Esophagus (tissue), 2 donors: Measurements from ENCODE around the gene TGFBR2. TPM values are rescaled to one million over a fixed set of nuclear protein-coding genes. Genes with fewer than 3 reads are reported as not detected.

Experiments used
- H3K27ac ChIP-seq, 2 donors: one replicate each; pipeline ENCODE4 v1.5.1; 2013; ENCODE audit warnings: low read depth in 2 of 2, mild to moderate bottlenecking in 2 of 2, inconsistent platforms in 1 of 2, low read length in 1 of 2, moderate library complexity in 1 of 2
- H3K27me3 ChIP-seq, 2 donors: one replicate each; pipeline ENCODE4 v1.6.1; 2013; ENCODE audit warnings: low read length in 2 of 2, control low read depth in 1 of 2, mild to moderate bottlenecking in 1 of 2; ENCODE audit not compliant: insufficient read depth in 2 of 2, control insufficient read depth in 1 of 2
- H3K36me3 ChIP-seq, 2 donors: one replicate each; pipeline ENCODE4 v1.6.1; 2013; ENCODE audit warnings: low read length in 1 of 2; ENCODE audit not compliant: control insufficient read depth in 2 of 2, insufficient read depth in 2 of 2
- H3K4me1 ChIP-seq, 2 donors: one replicate each; pipeline ENCODE4 v1.6.1; 2013; ENCODE audit warnings: low read length in 1 of 2; ENCODE audit not compliant: control insufficient read depth in 2 of 2, insufficient read depth in 2 of 2
- H3K4me3 ChIP-seq, 2 donors: one replicate each; pipeline ENCODE4 v1.5.1; 2013; ENCODE audit warnings: low read length in 2 of 2, mild to moderate bottlenecking in 2 of 2, low read depth in 1 of 2, moderate library complexity in 1 of 2
- H3K9me3 ChIP-seq, 2 donors: one replicate each; pipeline ENCODE4 v1.6.1; 2013; ENCODE audit warnings: mild to moderate bottlenecking in 2 of 2, low read depth in 1 of 2, low read length in 1 of 2, moderate library complexity in 1 of 2; ENCODE audit not compliant: control insufficient read depth in 2 of 2, insufficient read depth in 1 of 2
- WGBS, 2 donors: extraction: QIAGEN DNeasy Blood & Tissue Kit; methylation state at CpG; one replicate each; pipeline ENCODE4 v1.1.7; 2013; 5-methylcytosine and 5-hydroxymethylcytosine counted together
- polyA plus RNA-seq, 2 donors: library from polyadenylated mRNA; stranded (reverse); fragments of 200-250 nt; gene quantifications; one replicate each; pipeline ENCODE4 v1.2.3, GENCODE V29; 2013
- donor health status: healthy with polysubstance abuse.
- donor health status: Bipolar disorder and iron deficiency.

TGFBR2 gene
- polyA plus RNA-seq, 2 donors, result 3.0 to 13.7 TPM

GRCh38 chr3:30693470-30694120, 87.2 kb downstream of the TGFBR2 start:
- peaks cover 0 to 10% of the 10 kb centered on the region in 2 donors for H3K36me3 ChIP-seq
- H3K4me3 ChIP-seq, result no peak overlapping the region
- no peaks in the 10 kb centered on the region for H3K27me3 ChIP-seq
- no peaks in the 10 kb centered on the region for H3K9me3 ChIP-seq
- WGBS, 2 donors, result 3 to 6% methylated on average over 2 of the region's 2 CpGs
- no peaks in the 10 kb centered on the region for H3K4me1 ChIP-seq
- no peak overlapping the region for H3K27ac ChIP-seq

GRCh38 chr3:30694148-30694547, 87.7 kb downstream of the TGFBR2 start:
- Histone ChIP-seq H3K4me3 (no peak overlapping the region), H3K27ac (no peak overlapping the region), H3K9me3 (no peaks in the 10 kb centered on the region), H3K36me3 (peaks cover 0 to 10% of the 10 kb centered on the region in 2 donors), H3K27me3 (no peaks in the 10 kb centered on the region), H3K4me1 (no peaks in the 10 kb centered on the region)
- 75% methylated on average over 3 of the region's 3 CpGs for WGBS, 2 donors

- 92 to 93% methylated on average over 3 of the region's 3 CpGs for WGBS, 2 donors
- Histone ChIP-seq H3K27ac (no peak overlapping the region), H3K36me3 (peaks cover 0 to 10% of the 10 kb centered on the region in 2 donors), H3K27me3 (no peaks in the 10 kb centered on the region), H3K4me1 (no peaks in the 10 kb centered on the region), H3K4me3 (no peak overlapping the region), H3K9me3 (no peaks in the 10 kb centered on the region)
Observed at GRCh38 chr3:30694668-30695067, 88.3 kb downstream of the TGFBR2 start.

DNA sequence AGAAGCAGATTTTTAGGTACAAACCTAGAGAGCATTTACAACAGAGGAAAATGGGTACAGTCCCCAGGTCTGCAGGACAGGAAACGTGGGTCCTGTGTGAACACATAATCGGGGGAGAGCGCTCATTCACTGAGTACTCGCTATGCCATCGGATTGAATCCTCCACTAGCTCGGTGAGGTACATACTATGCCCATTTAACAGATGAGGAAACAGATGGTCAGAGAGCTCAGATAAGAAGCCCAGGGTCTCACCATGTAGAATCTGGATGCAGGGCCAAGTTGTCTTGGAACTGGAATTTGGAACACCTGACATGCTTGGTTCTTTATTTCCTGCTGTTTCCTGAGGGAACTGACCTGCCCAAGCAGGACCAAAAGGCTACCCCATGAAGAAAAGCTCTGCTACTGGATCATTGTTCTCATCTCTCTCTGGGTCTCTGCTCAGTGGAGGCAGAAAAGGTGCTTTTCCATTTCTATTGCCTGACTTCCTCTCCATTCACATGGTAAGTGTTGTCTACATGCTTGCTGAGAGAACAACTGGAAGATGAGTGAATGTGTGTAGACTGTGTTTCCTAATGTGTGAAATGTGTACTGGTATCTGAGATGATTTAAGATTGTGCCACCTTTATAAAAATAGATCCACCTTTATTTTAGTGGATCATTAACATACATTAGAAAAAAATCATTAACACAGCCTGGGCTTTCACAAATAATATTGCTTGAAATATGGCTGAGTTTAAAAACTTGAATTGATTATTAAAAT, 89.1 kb downstream of the TGFBR2 start:
- no peak overlapping the region for H3K27ac ChIP-seq
- peaks cover 0 to 10% of the 10 kb centered on the region in 2 donors for H3K36me3 ChIP-seq

DNA sequence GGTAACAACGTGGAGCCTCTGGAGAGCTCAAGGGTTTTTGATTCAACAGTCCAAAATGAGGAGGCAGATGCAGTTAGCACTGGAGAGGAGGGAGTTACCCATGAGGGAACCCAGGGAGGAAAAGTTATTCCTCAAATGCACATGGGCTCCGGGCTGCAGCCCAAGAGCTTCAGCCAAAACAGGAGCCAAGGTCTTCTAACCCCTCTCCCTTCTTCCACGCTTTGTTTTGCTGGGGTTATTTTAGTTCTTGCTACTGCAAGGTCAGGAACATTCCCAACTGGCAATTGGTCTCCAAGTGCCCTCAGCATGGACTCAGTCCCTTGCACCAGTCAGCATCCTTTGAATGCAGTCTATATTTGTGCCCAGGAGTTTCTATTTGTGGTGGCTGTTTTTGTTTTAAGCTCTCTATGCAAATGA, 90.0 kb downstream of the TGFBR2 start:
- H3K27ac ChIP-seq, result no peak overlapping the region
- peaks cover 0 to 6% of the 10 kb centered on the region in 2 donors for H3K36me3 ChIP-seq
- H3K27me3 ChIP-seq, result no peaks in the 10 kb centered on the region
- 50 to 60% methylated on average over 3 of the region's 3 CpGs for whole genome bisulfite sequencing, 2 donors
- no peaks in the 10 kb centered on the region for H3K4me1 ChIP-seq
- no peaks in the 10 kb centered on the region for H3K9me3 ChIP-seq
- H3K4me3 ChIP-seq, result no peak overlapping the region

More for the DNA sequence above, 89.1 kb downstream of the TGFBR2 start:
- no peaks in the 10 kb centered on the region for H3K9me3 ChIP-seq
- no peaks in the 10 kb centered on the region for H3K4me1 ChIP-seq
- no peak overlapping the region for H3K4me3 ChIP-seq
- no peaks in the 10 kb centered on the region for H3K27me3 ChIP-seq
- WGBS, 2 donors, result 94% methylated on average over 6 of the region's 6 CpGs

GRCh38 chr3:30696896-30697295, 90.5 kb downstream of the TGFBR2 start:
- no peaks in the 10 kb centered on the region for H3K4me1 ChIP-seq
- no peaks in the 10 kb centered on the region for H3K27me3 ChIP-seq
- peaks cover 0 to 4% of the 10 kb centered on the region in 2 donors for H3K36me3 ChIP-seq
- 79 to 90% methylated on average over 2 of the region's 2 CpGs for WGBS, 2 donors
- no peaks in the 10 kb centered on the region for H3K9me3 ChIP-seq
- H3K27ac ChIP-seq, result no peak overlapping the region
- no peak overlapping the region for H3K4me3 ChIP-seq

DNA sequence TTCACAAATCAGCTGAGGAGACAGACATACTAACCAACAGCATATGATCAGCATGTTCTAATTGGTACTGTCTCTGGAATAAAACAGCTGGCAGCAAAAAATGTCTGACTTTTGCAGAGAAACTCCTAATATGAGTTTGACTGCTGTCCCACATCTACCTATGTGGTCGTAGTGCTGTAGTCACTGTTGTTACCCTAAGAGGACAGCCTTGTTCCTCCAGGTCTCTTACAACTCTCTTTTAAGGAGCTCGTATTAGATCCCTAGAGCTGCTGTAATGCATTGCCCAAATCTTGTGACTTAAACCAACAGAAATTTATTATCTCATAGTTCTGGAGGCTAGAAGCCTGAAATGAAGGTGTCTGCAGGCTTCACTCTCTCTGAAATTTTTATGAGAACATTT, 92.1 kb downstream of the TGFBR2 start:
- no peaks in the 10 kb centered on the region for H3K4me1 ChIP-seq
- WGBS, 2 donors, result 35 to 74% methylated on average over 2 of the region's 2 CpGs
- H3K27ac ChIP-seq, result no peak overlapping the region
- no peaks in the 10 kb centered on the region for H3K27me3 ChIP-seq
- peaks cover 0 to 4% of the 10 kb centered on the region in 2 donors for H3K36me3 ChIP-seq
- H3K9me3 ChIP-seq, result peaks cover 0 to 3% of the 10 kb centered on the region in 2 donors
- no peak overlapping the region for H3K4me3 ChIP-seq

- Histone ChIP-seq H3K9me3 (peaks cover 0 to 3% of the 10 kb centered on the region in 2 donors), H3K4me3 (no peak overlapping the region), H3K27ac (no peak overlapping the region), H3K4me1 (no peaks in the 10 kb centered on the region), H3K36me3 (peaks cover 0 to 4% of the 10 kb centered on the region in 2 donors), H3K27me3 (no peaks in the 10 kb centered on the region)
- 95 to 96% methylated on average over 4 of the region's 4 CpGs for WGBS, 2 donors
Observed at GRCh38 chr3:30699927-30700326, 93.5 kb downstream of the TGFBR2 start.

- Histone ChIP-seq H3K27ac (no peak overlapping the region), H3K4me3 (no peak overlapping the region)
- WGBS, 2 donors, result 71 to 83% methylated on average over 3 of the region's 3 CpGs
Observed at GRCh38 chr3:30700702-30701321, 94.4 kb downstream of the TGFBR2 start.

More at GRCh38 chr3:30700702-30701321, 94.4 kb downstream of the TGFBR2 start:
- H3K9me3 ChIP-seq, result peaks cover 0 to 3% of the 10 kb centered on the region in 2 donors
- H3K4me1 ChIP-seq, result no peaks in the 10 kb centered on the region
- no peaks in the 10 kb centered on the region for H3K27me3 ChIP-seq
- H3K36me3 ChIP-seq, result no peaks in the 10 kb centered on the region
